Lung (tissue), 12 donors: ENCODE measurements around the gene ZBTB46. TPM values are rescaled to one million over a fixed set of nuclear protein-coding genes. Genes with fewer than 3 reads are reported as not detected.

Source experiments
- ATAC-seq: fragments of 200-7000 bp; cut with Tn5 transposase; one replicate; pipeline ENCODE4 v1.9.1; 2020; ENCODE audit warnings: moderate number of reproducible peaks; ENCODE audit not compliant: insufficient read depth, low FRiP score
- DNase-seq, 3 donors: peaks; one replicate each; pipeline ENCODE4 v3.0.0-alpha.2; 2013 to 2017
- H3K27ac ChIP-seq, 2 donors: one replicate each; pipeline ENCODE4 v1.5.1; 2013; ENCODE audit warnings: mild to moderate bottlenecking in 2 of 2, moderate library complexity in 2 of 2, control low read depth in 1 of 2, inconsistent platforms in 1 of 2, low read depth in 1 of 2, low read length in 1 of 2
- H3K27me3 ChIP-seq, 3 donors: one replicate each; pipeline ENCODE4 v1.5.1; 2013; ENCODE audit warnings: low read length in 2 of 3; ENCODE audit not compliant: control insufficient read depth in 3 of 3, insufficient read depth in 3 of 3
- H3K36me3 ChIP-seq, 4 donors: one replicate each; pipeline ENCODE4 v1.5.1; 2013; ENCODE audit warnings: low read length in 4 of 4, mild to moderate bottlenecking in 1 of 4, moderate library complexity in 1 of 4; ENCODE audit not compliant: control insufficient read depth in 4 of 4, insufficient read depth in 4 of 4
- H3K4me1 ChIP-seq, 5 donors: one replicate each; pipeline ENCODE4 v1.5.1; 2013; ENCODE audit warnings: low read length in 5 of 5, mild to moderate bottlenecking in 2 of 5, moderate library complexity in 1 of 5; ENCODE audit not compliant: control insufficient read depth in 5 of 5, insufficient read depth in 5 of 5
- H3K4me3 ChIP-seq: one replicate; pipeline ENCODE4 v1.5.1; 2013; ENCODE audit warnings: mild to moderate bottlenecking, control low read depth, moderate library complexity
- H3K9ac ChIP-seq, 2 donors: one replicate each; pipeline ENCODE4 v1.5.1; 2013; ENCODE audit warnings: low read length in 2 of 2, control low read depth in 1 of 2; ENCODE audit not compliant: insufficient read depth in 1 of 2
- H3K9me3 ChIP-seq, 4 donors: one replicate each; pipeline ENCODE4 v1.5.1; 2013; ENCODE audit warnings: low read length in 3 of 4, mild to moderate bottlenecking in 1 of 4, moderate library complexity in 1 of 4; ENCODE audit not compliant: control insufficient read depth in 4 of 4, insufficient read depth in 3 of 4
- WGBS, 2 donors: extraction: QIAGEN DNeasy Blood & Tissue Kit; methylation state at CpG; one replicate each; pipeline ENCODE4 v1.1.7; 2013; 5-methylcytosine and 5-hydroxymethylcytosine counted together
- polyA plus RNA-seq, 2 donors: library from polyadenylated mRNA; stranded (reverse); fragments of 200-250 nt; gene quantifications; one replicate each; pipeline ENCODE4 v1.2.1, GENCODE V29; 2013
- total RNA-seq, 2 donors: library from RNA; depleted of rRNA in 1 of 2; stranded (reverse); fragments of >200 nt in 1 of 2; gene quantifications; one replicate each; pipeline ENCODE4 v1.2.1, GENCODE V29; 2014 to 2021
- TF ChIP-seq, protein P1 (sequence below): IDR thresholded peaks from 2 replicates; pipeline ENCODE4 v1.5.1; 2012; ENCODE audit warnings: mild to moderate bottlenecking; ENCODE audit errors: control extremely low read depth, extremely low read depth
- donor health status: control.
- donor health status: control.
- donor health status: Bipolar disorder and iron deficiency.
- donor health status: healthy.
- donor health status: DM: yes; HTN: yes; CAD: no.

The ZBTB46 gene
- total and polyA plus RNA-seq, 4 donors = 3.4 to 15.3 (median 7.6) TPM

DNA sequence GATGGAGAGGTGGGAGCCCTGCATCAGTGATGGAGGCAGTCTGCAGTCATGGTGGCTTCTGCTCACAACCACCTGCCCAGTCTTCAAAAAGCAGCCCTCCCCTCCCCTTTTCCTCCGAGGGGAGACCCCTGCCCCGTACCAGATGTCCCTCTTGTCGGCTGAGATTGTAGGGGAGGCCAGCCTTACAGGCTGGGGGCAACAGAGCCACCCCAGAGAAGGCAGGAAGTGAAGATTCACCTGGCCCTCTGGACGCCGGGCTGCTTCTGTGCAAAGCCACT, 130.1 kb downstream of the ZBTB46 start:
- TF ChIP-seq, protein P1, sequence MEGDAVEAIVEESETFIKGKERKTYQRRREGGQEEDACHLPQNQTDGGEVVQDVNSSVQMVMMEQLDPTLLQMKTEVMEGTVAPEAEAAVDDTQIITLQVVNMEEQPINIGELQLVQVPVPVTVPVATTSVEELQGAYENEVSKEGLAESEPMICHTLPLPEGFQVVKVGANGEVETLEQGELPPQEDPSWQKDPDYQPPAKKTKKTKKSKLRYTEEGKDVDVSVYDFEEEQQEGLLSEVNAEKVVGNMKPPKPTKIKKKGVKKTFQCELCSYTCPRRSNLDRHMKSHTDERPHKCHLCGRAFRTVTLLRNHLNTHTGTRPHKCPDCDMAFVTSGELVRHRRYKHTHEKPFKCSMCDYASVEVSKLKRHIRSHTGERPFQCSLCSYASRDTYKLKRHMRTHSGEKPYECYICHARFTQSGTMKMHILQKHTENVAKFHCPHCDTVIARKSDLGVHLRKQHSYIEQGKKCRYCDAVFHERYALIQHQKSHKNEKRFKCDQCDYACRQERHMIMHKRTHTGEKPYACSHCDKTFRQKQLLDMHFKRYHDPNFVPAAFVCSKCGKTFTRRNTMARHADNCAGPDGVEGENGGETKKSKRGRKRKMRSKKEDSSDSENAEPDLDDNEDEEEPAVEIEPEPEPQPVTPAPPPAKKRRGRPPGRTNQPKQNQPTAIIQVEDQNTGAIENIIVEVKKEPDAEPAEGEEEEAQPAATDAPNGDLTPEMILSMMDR = no peak
- H3K36me3 ChIP-seq = peaks cover 0 to 36% (median 8%) of the 10 kb centered on the region in 4 donors
- no peaks in the 10 kb centered on the region for H3K27me3 ChIP-seq
- H3K9ac ChIP-seq = no peak overlapping the region
- H3K9me3 ChIP-seq = no peaks in the 10 kb centered on the region
- no peak overlapping the region for H3K27ac ChIP-seq
- H3K4me1 ChIP-seq = peaks cover 0 to 23% (median 0%) of the 10 kb centered on the region in 5 donors
- WGBS, 2 donors = 80 to 81% methylated on average over 5 of the region's 5 CpGs
- H3K4me3 ChIP-seq = no peak overlapping the region
- ATAC-seq = no peak
- no peak for DNase-seq

DNA sequence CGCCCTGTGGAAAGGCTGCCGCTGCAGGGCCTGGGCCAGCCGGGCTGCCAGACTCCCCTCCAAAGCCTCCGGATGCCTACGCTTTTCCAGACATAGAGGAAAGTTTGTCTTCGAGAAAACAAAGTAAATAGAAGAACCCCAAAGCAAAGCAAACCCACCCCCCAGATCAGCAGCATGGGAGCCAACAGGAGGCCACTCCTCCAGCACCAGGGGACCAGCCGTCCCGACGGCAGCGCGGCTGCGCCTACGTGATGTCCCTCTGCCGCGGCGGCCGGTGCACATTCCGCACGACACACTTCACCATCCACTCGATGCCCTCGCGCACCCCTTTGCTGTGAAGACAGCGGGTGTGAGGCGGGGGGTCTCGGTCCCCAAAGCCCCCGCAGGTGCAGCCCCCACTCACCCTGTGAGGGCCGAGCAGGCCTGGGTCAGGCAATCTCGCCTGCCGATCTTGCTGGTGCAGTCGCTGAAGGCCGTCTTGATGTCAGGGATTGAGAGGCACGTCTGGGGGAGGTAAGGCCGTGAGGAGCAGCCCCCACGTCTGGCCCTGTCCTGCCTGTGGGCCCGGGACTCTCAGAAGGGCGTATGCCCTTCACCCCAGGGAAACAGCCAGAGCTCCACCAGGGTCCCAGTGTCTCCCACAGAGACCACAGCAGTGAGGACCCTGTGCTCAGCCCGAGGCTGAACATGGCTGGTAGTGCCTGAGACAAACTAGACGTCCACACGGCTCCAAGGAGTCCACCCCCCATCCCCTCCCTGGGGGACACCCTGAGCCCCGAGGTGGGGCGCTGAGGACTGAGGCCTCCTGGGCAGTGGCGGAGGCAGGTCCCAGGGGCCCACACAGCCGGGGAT, 130.6 kb downstream of the ZBTB46 start:
- Histone ChIP-seq H3K9ac (no peak overlapping the region), H3K4me3 (no peak overlapping the region), H3K4me1 (peaks cover 0 to 23% (median 0%) of the 10 kb centered on the region in 5 donors), H3K9me3 (no peaks in the 10 kb centered on the region), H3K36me3 (peaks cover 0 to 39% (median 4%) of the 10 kb centered on the region in 4 donors), H3K27me3 (no peaks in the 10 kb centered on the region), H3K27ac (peak overlapping the region in 1 of 2 donors; percentile 78)
- ATAC-seq (no peak), DNase-seq (no peak)
- TF ChIP-seq, protein P1 = no peak
- WGBS, 2 donors = 91 to 92% methylated on average over 43 of the region's 43 CpGs

DNA sequence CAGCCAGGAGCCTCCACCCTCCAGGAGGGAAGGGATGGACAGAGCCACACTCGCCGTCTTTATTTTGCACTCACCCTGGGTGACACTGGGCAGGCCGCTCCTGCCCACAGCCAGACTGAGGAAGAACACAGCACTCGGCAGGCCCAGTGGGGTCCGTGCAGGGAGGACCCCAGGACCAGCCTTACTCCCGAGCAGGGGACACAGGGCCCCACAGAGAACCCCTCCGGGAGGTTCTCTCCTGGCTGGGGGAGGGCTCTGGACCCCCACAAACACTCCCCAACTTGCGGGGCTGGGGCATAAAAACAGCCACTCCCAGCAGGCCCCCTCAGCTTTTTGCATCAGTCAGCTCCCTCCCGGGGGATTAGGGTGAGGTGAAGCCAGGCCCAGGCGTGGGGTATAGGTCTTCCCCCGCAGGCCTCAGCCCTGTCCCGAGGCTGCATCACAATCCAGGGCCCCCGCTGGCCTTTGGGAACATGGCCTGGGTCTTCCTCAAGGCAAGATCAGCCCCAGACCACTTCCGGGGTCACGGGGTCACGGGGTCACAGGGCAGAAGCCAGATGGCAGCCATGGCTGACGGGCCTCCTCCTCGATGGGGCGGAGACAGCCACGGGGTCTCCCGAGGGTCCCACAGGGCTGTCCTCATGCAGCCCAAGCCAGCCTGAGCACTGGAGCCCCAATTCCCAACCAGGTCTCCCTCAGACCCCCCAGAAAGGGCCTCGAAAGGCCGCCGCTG, 131.4 kb downstream of the ZBTB46 start:
- Histone ChIP-seq H3K9me3 (no peaks in the 10 kb centered on the region), H3K4me3 (no peak overlapping the region), H3K4me1 (peaks cover 0 to 23% (median 0%) of the 10 kb centered on the region in 5 donors), H3K9ac (no peak overlapping the region), H3K27me3 (no peaks in the 10 kb centered on the region), H3K36me3 (peaks cover 0 to 37% (median 4%) of the 10 kb centered on the region in 4 donors), H3K27ac (peak overlapping the region; percentile 78 to 86)
- ATAC-seq (no peak), DNase-seq (no peak)
- TF ChIP-seq, protein P1 = no peak
- 88 to 91% methylated on average over 23 to 24 of the region's 24 CpGs for whole genome bisulfite sequencing, 2 donors
